Stimulated activated CD8-positive, alpha-beta memory T cell treated with anti-CD3 and anti-CD28 coated beads, Interleukin-15, amount 100 ng/mL, for 48 hours (primary cell): ENCODE measurements around the gene SP6.
A peak's percentile ranks its signal among the peaks of the same experiment; 100 is the strongest.

ENCODE experiments used
- DNase-seq, 2 donors: peaks; one replicate each; pipeline ENCODE4 v3.0.0-alpha.2; 2020; ENCODE audit warnings: low read depth in 2 of 2

Gene SP6

DNA sequence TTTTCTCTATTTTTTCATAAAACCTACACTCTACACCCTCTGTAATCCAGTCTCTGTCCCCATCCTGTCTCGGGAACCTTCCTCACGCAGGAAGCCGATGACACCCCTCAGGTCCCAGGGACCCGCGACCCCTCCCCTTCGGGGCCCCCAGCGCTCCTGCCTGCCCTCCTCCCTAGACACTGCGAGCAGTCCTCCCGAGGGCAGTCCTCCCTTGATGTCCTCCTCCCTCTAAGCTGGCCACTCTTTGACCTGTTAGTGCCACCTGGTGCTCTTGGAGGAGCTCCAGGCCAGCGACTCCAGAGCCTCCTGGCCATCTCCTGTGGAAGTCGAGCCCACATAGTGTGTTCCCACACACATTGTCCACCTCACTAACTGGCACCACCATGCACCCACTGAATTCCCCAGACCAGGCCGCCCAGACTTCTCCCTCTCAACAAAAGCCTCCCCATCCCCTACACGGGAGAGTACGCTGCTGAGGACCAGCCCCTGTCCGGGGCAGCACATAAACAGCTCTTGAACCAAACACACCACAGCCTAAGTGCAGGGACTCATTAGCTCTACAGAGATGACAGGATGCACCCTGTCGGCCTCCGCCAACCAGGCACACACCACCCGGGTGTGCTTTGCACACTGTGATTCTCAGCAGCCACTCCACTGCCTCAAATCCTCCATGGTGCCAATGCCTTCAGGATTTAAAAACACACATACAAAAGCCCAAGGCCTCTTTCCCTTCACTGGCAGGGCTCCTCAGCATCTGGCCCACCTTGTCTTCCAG is 38.6 kb downstream of the SP6 start:
- DNase-seq = no peak

GRCh38 chr17:47811709-47812108 is 39.3 kb downstream of the SP6 start:
- no peak for DNase-seq

DNA sequence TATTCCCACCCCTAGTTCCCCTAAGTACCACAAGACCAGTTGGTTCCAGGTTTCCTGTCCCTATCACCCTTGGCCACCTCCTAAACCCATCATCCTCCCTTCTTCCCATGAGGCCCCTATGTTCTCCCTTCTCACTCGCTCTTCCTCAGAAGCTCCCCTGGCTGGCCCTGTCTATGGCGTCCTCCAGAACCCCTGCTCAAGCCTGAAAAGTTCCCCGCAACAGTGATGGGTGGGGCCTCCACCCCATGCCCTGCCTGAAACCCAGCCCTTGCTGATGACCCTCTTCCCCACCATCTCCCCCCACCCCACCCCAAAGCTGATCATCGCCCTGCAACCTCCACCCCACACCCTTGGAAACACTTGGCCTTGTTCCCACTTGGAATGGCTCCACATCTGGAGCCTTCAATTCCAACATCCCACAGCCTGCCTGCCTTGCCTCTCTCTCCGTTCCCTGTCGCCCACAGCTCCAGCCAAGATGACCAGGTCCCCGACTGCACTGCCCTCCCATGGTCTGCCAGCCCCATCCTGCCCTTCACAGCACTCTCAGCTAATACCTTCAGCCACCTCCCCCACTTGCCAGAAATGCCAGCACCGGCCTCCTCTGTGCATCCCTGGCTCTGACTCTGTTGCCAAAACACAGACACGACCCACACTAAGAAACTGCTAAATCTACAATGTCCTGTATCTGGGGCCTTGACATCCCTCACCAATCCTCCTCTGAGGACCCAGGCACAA is 39.9 kb downstream of the SP6 start:
- DNase-seq = no peak

- DNase-seq = peak in 1 of 2 donors; percentile 22
These were observed 40.7 kb downstream of the SP6 start for GRCh38 chr17:47810200-47810821.

DNA sequence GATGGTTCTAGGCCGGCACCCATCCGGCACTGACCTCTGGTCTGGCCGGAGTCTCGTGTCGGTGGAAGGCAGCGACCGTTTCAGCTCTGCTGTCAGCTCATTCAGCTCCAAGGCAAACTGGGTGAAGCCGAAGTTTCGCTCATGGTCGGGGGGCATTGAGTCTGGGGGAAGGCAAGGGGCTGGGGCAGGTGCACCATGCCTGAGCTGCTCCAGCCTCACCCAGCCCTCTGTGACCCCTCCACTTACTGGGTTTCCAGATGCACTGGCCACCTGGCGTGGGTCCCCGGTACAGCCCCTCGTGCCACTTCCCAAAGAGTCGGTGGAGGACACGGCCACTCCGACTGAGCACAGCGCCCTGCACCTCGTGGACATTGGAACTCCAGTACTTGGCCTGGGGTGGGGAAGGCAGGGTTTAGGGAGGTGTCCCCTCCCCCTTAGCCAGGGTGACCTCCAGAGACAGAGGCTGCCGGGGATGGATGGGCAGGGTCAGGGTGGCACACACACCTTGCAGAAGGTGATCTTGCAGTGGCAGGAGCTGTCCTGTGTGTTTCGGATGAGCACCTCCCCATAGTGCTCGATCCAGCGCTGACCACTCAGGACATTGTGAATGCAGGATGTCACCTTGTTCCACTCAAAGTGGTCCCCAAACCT is 42.0 kb downstream of the SP6 start:
- DNase-seq = no peak

DNA sequence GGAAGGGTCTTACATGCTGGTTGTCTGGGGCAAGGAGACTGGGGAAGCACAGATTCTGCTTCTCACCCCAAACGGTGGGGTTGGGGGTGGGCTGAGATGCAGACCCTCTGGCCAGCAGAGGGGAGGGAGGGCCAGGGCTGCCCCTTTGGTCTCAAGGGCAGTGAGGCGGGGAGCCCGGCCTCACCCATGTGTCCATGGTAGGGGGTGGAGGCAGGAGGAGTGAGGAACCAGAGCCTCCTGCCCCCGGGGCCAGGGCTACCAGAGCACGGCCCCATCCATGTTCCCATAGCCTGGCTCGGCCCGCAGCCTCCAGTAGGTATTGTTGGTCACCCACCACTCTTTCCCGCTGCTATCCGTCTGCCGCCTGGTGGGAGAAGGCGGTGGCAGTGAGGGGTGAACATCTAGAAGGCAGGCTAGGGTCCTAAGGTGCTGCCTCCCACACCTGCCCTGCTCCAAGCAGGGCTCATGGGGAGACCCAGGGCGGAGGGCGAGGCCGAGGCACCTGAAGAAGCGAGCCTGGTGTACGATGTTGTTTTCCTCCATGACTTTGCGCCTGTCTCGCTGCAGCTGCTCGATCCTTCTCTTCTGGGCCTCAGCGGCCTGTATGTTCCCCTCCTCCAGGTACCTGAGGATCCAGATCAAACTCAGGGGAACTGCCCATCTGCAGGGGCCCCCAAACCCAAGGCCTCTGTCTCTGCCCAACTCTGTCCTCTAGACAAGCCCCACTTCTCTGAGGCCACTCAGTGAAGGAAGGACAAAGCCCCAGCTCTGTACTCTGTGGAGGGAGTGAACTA is 42.7 kb downstream of the SP6 start:
- no peak for DNase-seq

DNA sequence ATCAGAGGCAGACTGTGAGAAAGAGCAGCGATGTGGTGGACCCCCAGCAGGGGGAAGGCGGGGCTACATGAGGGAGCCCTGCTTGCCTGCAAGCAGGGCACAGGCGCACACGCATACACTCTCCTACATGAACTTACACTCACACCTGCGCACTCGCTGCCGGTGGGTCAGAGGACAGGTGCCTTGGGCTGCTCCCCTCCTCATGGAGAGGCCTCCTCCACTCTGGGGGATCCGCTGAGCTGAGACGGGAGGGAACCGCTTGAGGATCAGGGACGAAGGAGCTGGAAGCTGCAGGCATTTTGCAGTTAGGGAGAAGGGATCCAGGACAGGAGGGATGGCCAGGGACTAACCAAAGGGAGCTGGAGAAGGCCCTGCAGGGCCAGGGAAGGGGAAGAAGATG is 43.5 kb downstream of the SP6 start:
- DNase-seq = no peak

- DNase-seq = no peak
These were observed 44.1 kb downstream of the SP6 start for GRCh38 chr17:47806913-47807255.

GRCh38 chr17:47806026-47806912 is 44.7 kb downstream of the SP6 start:
- DNase-seq = no peak

GRCh38 chr17:47804461-47804860 is 46.5 kb downstream of the SP6 start:
- no peak for DNase-seq

DNA sequence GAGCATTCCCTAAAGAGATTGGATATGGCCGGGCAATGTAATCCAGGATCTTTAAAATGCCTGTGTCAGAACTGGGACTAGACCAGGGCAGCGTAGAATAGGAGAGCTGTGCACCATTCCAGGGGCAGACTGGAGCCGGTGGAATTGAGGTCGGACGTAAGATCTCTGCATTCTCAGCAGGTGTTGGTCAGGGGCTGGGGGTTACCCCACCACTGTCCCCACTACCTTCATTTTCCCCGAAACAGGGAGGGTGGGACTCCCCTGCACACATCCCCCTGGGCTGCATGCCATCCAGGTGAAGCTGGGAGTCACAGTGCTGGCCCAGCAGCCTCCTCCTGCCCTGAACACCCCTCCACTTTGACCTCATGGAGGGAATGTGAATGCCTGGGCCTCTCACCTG is 47.2 kb downstream of the SP6 start:
- no peak for DNase-seq

DNA sequence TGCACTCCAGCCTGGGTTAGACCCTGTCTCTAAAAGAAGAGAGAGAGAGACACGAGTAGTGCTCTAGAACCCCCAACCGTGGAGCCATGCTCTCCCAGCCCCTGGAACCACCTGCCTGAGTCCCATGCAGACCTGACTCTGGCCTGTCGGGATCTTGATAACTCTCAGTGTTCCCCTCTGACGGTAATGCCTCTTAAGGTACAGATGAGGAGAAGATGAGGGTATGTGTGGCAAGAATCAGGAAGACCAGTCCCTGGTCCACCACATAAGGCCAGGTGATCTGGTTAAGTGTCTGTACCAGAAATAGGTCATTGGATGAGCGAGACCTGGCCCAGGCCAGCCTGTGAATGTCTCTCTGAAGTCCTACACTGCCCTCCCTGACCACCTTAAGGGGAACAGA is 47.8 kb downstream of the SP6 start:
- no peak for DNase-seq

DNA sequence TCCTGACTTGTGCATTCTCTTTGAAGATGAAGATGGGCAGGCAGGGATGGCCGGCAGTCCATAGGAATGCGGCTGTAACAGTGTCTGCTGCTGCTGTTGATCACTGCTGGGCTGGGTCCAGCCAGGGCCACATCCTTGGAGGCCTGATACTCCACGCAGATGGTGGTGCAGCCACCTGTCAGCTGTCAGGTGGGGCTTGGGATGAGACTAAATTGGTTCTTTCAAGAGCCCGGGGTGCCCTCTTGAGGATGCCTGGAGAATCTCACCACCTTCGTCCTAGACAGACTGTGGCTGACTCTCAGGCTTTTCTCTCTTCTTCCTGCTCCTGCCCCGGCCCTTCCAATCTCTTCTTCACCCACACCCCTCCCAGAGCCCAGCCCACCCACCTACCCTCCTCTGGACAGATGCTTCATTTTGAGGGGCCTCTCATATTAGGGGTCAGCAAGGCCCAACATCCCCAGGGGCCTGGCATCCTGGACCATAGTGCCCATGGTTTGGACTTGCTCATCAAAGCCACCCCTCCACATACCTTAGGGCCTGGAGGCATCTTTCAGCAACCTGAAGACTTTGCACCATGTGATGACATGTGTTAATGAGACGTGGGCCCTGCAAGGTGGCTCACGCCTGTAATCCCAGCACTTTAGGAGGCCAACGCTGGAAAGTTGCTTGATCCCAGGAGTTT is 48.5 kb downstream of the SP6 start:
- peak; percentile 20 for DNase-seq

DNA sequence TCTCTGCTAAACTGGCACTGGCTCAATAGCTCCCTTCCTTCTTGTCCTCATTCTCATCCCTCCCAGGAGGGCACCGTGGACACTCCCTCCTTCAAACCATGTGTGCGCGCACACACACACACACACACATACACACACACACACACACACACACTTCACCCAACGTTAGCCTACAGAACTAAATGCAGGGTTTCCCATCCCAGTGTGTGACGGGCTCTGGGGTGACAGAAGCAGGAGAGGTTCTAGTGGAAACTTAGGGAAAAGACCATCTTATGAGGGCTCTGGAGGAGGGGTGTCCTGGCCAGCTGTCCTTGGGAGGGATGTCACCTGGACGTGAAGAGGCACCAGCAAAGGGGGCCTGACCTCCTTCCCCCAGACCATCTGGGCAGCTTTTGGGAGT is 49.1 kb downstream of the SP6 start:
- no peak for DNase-seq

- no peak for DNase-seq
These were observed 49.7 kb downstream of the SP6 start for GRCh38 chr17:47801176-47801765.

DNA sequence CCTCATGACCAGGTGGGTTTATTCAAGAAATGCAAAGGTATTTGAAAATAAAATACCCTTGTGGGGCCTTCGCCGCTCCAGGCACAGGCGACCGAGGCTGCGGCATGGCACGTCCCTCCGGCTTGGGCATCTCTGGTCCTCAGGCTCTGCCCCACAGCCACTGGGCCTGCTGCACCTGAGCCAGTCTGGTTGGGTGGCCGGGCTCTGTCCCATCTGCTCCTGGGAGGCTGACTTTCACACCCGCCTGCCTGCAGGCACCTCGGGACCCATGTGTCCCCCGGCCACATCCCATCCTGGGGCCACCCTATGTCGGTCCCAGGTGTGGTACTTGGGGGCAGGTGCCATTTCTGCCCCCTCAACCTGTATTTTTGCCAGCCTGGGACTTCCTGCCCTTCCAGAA is 50.3 kb downstream of the SP6 start:
- no peak for DNase-seq

DNA sequence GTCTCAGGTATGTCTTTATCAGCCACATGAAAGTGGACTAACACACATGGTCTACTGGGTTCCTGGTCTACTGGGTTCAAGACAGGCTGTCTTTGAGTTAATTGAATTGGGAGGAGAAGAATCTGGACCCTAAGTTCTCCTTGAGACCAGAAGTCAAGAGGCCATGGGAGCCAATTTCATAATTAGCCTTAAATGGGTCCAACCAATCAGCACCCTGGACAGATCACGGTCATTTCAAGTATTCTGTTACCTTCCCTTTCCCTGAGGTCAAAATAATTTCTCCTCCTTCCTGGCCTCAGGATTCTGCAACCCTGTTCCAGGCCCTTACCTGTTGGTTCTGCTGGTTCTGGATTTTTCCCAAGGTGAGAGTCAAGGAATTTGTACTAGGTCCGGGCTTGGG is 53.2 kb downstream of the SP6 start:
- no peak for DNase-seq
